HepG2 (cell line): ENCODE measurements around the gene ARHGAP26. TPM values are rescaled to one million over a fixed set of nuclear protein-coding genes. Genes with fewer than 3 reads are reported as not detected.
A peak's percentile ranks its signal among the peaks of the same experiment; 100 is the strongest.

Experiments
- HDAC1 ChIP-seq: sonication (generic); formaldehyde crosslinking; IDR thresholded peaks from 2 replicates; pipeline ENCODE4 v1.5.1; 2020; ENCODE audit warnings: mild to moderate bottlenecking, missing genetic modification reagents
- MTA1 ChIP-seq: sonication (generic); formaldehyde crosslinking; IDR thresholded peaks from 2 replicates; pipeline ENCODE4 v1.4.0; 2020; ENCODE audit warnings: missing genetic modification reagents, mild to moderate bottlenecking, borderline replicate concordance
- SCMH1 ChIP-seq: sonication (generic); formaldehyde crosslinking; IDR thresholded peaks from 2 replicates; pipeline ENCODE4 v1.9.0; 2021; ENCODE audit warnings: missing genetic modification reagents, mild to moderate bottlenecking, borderline replicate concordance
- TSC22D2 ChIP-seq: sonication (generic); formaldehyde crosslinking; IDR thresholded peaks from 2 replicates; pipeline ENCODE4 v1.5.1; 2020; ENCODE audit warnings: missing genetic modification reagents, mild to moderate bottlenecking, borderline replicate concordance
- ZNF251 ChIP-seq: sonication (generic); formaldehyde crosslinking; IDR thresholded peaks from 2 replicates; pipeline ENCODE4 v1.9.0; 2021; ENCODE audit warnings: mild to moderate bottlenecking, missing genetic modification reagents
- ZNF260 ChIP-seq: sonication (generic); formaldehyde crosslinking; IDR thresholded peaks from 2 replicates; pipeline ENCODE4 v1.4.0; 2020; ENCODE audit warnings: missing genetic modification reagents, low read depth, mild to moderate bottlenecking, borderline replicate concordance
- ZNF546 ChIP-seq: sonication (generic); formaldehyde crosslinking; conservative IDR thresholded peaks from 2 replicates; pipeline ENCODE4 v1.8.1; 2023; ENCODE audit warnings: mild to moderate bottlenecking, missing genetic modification reagents
- ZNF577 ChIP-seq: sonication (generic); formaldehyde crosslinking; IDR thresholded peaks from 2 replicates; pipeline ENCODE4 v1.4.0; 2020; ENCODE audit warnings: mild to moderate bottlenecking, low read depth, missing genetic modification reagents, borderline replicate concordance
- ZNF615 ChIP-seq: sonication (generic); formaldehyde crosslinking; IDR thresholded peaks from 2 replicates; pipeline ENCODE4 v1.5.0; 2020; ENCODE audit warnings: mild to moderate bottlenecking, missing genetic modification reagents, borderline replicate concordance
- ZNF75D ChIP-seq: sonication (generic); formaldehyde crosslinking; IDR thresholded peaks from 2 replicates; pipeline ENCODE4 v1.8.1; 2023; ENCODE audit warnings: missing genetic modification reagents, mild to moderate bottlenecking, borderline replicate concordance
- ZNF792 ChIP-seq: IDR thresholded peaks from 2 replicates; pipeline ENCODE4 v1.6.1; 2016
- polyA plus RNA-seq, 8 experiments: library from polyadenylated mRNA; depleted of rRNA in 3 of 8; stranded (reverse) in 7 of 8; unstranded in 1 of 8; fragments of >200 nt; fragmentation: Illumina TruSeq in 4 of 8; extraction: Trizol in 4 of 8; gene quantifications; 2 replicates each; pipeline versions ENCODE4 v1.2.1 to v1.2.3, GENCODE V29; 2011 to 2016; ENCODE audit warnings: low read depth in 4 of 8, missing spikeins in 1 of 8, mixed read lengths in 1 of 8; ENCODE audit not compliant: insufficient read depth in 1 of 8
- total RNA-seq, 5 experiments: library from RNA; depleted of rRNA; stranded (reverse); fragments of >200 nt; fragmentation: Illumina TruSeq; extraction: Trizol; gene quantifications; 2 replicates each; pipeline ENCODE4 v1.2.3, GENCODE V29; 2016; ENCODE audit warnings: low read depth in 1 of 5
- TF ChIP-seq, protein P1 (sequence below): sonication (generic); formaldehyde crosslinking; IDR thresholded peaks from 2 replicates; pipeline ENCODE4 v1.4.0; 2020; ENCODE audit warnings: mild to moderate bottlenecking, low read depth, missing genetic modification reagents
- TF ChIP-seq, protein P2 (sequence below): sonication (generic); formaldehyde crosslinking; IDR thresholded peaks from 2 replicates; pipeline ENCODE4 v1.8.0; 2022; ENCODE audit warnings: missing genetic modification reagents, mild to moderate bottlenecking, moderate library complexity, borderline replicate concordance
- TF ChIP-seq, protein P3 (sequence below): IDR thresholded peaks from 2 replicates; pipeline ENCODE4 v1.6.1; 2016; ENCODE audit warnings: mild to moderate bottlenecking, missing biosample characterization, missing genetic modification reagents
- TF ChIP-seq, protein P4 (sequence below): sonication (generic); formaldehyde crosslinking; IDR thresholded peaks from 2 replicates; pipeline ENCODE4 v1.4.0; 2020; ENCODE audit warnings: mild to moderate bottlenecking, missing genetic modification reagents, borderline replicate concordance
- TF ChIP-seq, protein P5 (sequence below): sonication (generic); formaldehyde crosslinking; IDR thresholded peaks from 2 replicates; pipeline ENCODE4 v1.8.1; 2022; ENCODE audit warnings: low read depth, mild to moderate bottlenecking, missing genetic modification reagents

Gene ARHGAP26
- total and polyA plus RNA-seq, 2 of the 13 experiments (the other 11 are each of a cell fraction or from before 2014, with no cell fraction given) = 9.6 to 18.2 TPM

DNA sequence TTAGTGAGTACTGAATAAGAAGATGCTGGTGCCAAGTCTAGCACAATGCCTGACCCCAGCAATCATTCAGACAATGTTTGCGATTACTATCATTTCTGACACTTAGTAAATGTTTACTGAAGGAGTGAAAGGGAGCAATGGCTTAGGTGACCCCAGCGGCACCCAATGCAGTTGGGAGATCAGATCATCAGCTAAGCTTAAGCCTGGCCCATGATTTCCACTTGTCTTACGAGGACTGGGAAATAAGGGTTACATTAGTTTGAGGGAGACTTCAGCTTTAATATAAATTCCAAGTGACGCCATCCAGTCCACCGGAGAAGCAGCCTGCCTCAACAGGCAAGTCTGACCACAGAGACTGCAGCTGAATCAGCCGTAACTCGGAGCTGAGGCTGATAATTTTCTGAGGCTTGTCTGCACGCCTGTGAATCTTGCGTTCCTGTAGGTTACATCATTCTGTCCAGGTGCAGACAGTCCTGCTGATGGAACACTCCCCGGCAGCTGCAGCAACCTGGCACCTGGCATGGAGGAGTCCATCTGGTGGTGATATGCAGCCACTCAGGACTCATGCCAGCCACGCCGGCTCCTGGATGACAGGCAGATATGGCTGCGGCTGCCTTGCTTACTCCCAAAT is 49.4 kb upstream of the ARHGAP26 start (continued):
- TF ChIP-seq, protein P1, sequence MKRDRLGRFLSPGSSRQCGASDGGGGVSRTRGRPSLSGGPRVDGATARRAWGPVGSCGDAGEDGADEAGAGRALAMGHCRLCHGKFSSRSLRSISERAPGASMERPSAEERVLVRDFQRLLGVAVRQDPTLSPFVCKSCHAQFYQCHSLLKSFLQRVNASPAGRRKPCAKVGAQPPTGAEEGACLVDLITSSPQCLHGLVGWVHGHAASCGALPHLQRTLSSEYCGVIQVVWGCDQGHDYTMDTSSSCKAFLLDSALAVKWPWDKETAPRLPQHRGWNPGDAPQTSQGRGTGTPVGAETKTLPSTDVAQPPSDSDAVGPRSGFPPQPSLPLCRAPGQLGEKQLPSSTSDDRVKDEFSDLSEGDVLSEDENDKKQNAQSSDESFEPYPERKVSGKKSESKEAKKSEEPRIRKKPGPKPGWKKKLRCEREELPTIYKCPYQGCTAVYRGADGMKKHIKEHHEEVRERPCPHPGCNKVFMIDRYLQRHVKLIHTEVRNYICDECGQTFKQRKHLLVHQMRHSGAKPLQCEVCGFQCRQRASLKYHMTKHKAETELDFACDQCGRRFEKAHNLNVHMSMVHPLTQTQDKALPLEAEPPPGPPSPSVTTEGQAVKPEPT = no peak
- TF ChIP-seq MTA1 (CRISPR knock-in tag) = no peak
- TF ChIP-seq, protein P2, sequence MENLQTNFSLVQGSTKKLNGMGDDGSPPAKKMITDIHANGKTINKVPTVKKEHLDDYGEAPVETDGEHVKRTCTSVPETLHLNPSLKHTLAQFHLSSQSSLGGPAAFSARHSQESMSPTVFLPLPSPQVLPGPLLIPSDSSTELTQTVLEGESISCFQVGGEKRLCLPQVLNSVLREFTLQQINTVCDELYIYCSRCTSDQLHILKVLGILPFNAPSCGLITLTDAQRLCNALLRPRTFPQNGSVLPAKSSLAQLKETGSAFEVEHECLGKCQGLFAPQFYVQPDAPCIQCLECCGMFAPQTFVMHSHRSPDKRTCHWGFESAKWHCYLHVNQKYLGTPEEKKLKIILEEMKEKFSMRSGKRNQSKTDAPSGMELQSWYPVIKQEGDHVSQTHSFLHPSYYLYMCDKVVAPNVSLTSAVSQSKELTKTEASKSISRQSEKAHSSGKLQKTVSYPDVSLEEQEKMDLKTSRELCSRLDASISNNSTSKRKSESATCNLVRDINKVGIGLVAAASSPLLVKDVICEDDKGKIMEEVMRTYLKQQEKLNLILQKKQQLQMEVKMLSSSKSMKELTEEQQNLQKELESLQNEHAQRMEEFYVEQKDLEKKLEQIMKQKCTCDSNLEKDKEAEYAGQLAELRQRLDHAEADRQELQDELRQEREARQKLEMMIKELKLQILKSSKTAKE = 0 out of 2 replicates have a peak, but pooled peaks have one; percentile 33
- no peak for TF ChIP-seq ZNF260 (CRISPR knock-in tag)
- no peak for TF ChIP-seq ZNF792 (CRISPR knock-in tag)
- TF ChIP-seq, protein P3, sequence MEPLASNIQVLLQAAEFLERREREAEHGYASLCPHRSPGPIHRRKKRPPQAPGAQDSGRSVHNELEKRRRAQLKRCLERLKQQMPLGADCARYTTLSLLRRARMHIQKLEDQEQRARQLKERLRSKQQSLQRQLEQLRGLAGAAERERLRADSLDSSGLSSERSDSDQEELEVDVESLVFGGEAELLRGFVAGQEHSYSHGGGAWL (CRISPR knock-in tag) = no peak
- TF ChIP-seq ZNF251 (CRISPR knock-in tag) = no peak
- TF ChIP-seq, protein P4, sequence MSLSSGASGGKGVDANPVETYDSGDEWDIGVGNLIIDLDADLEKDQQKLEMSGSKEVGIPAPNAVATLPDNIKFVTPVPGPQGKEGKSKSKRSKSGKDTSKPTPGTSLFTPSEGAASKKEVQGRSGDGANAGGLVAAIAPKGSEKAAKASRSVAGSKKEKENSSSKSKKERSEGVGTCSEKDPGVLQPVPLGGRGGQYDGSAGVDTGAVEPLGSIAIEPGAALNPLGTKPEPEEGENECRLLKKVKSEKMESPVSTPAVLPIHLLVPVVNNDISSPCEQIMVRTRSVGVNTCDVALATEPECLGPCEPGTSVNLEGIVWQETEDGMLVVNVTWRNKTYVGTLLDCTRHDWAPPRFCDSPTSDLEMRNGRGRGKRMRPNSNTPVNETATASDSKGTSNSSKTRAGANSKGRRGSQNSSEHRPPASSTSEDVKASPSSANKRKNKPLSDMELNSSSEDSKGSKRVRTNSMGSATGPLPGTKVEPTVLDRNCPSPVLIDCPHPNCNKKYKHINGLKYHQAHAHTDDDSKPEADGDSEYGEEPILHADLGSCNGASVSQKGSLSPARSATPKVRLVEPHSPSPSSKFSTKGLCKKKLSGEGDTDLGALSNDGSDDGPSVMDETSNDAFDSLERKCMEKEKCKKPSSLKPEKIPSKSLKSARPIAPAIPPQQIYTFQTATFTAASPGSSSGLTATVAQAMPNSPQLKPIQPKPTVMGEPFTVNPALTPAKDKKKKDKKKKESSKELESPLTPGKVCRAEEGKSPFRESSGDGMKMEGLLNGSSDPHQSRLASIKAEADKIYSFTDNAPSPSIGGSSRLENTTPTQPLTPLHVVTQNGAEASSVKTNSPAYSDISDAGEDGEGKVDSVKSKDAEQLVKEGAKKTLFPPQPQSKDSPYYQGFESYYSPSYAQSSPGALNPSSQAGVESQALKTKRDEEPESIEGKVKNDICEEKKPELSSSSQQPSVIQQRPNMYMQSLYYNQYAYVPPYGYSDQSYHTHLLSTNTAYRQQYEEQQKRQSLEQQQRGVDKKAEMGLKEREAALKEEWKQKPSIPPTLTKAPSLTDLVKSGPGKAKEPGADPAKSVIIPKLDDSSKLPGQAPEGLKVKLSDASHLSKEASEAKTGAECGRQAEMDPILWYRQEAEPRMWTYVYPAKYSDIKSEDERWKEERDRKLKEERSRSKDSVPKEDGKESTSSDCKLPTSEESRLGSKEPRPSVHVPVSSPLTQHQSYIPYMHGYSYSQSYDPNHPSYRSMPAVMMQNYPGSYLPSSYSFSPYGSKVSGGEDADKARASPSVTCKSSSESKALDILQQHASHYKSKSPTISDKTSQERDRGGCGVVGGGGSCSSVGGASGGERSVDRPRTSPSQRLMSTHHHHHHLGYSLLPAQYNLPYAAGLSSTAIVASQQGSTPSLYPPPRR (CRISPR knock-in tag) = peak; percentile 77; the same call in 1 of the 2 replicates
- no peak for TF ChIP-seq ZNF577 (CRISPR knock-in tag)
- TF ChIP-seq SCMH1 (CRISPR knock-in tag) = no peak
- no peak for TF ChIP-seq HDAC1
- TF ChIP-seq TSC22D2 (CRISPR knock-in tag) = no peak
- TF ChIP-seq ZNF75D (CRISPR knock-in tag) = no peak
- TF ChIP-seq, protein P5, sequence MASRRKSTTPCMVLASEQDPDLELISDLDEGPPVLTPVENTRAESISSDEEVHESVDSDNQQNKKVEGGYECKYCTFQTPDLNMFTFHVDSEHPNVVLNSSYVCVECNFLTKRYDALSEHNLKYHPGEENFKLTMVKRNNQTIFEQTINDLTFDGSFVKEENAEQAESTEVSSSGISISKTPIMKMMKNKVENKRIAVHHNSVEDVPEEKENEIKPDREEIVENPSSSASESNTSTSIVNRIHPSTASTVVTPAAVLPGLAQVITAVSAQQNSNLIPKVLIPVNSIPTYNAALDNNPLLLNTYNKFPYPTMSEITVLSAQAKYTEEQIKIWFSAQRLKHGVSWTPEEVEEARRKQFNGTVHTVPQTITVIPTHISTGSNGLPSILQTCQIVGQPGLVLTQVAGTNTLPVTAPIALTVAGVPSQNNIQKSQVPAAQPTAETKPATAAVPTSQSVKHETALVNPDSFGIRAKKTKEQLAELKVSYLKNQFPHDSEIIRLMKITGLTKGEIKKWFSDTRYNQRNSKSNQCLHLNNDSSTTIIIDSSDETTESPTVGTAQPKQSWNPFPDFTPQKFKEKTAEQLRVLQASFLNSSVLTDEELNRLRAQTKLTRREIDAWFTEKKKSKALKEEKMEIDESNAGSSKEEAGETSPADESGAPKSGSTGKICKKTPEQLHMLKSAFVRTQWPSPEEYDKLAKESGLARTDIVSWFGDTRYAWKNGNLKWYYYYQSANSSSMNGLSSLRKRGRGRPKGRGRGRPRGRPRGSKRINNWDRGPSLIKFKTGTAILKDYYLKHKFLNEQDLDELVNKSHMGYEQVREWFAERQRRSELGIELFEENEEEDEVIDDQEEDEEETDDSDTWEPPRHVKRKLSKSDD (CRISPR knock-in tag) = no peak
- TF ChIP-seq ZNF615 (CRISPR knock-in tag) = no peak
- TF ChIP-seq ZNF546 (CRISPR knock-in tag) = no peak
